Activated T-cell treated with anti-CD3 and anti-CD28 coated beads, Interleukin-2, amount 50 U/mL, for 72 hours (primary cell): ENCODE measurements around the gene PHF21B. TPM values are rescaled to one million over a fixed set of nuclear protein-coding genes. Genes with fewer than 3 reads are reported as not detected.
A peak's percentile ranks its signal among the peaks of the same experiment; 100 is the strongest.

Experiments
- ATAC-seq, 2 donors: fragments of 150-1000 bp; cut with Tn5 transposase; replicated peaks in 1 of 2; 2 replicates each; pipeline ENCODE4 v1.10.0; 2021; ENCODE audit warnings: moderate library complexity in 2 of 2, mild to moderate bottlenecking in 1 of 2
- DNase-seq, 2 donors: peaks; one replicate each; pipeline ENCODE4 v3.0.0; 2021 to 2022; ENCODE audit warnings: mixed read lengths in 1 of 2
- H3K27ac Mint-ChIP-seq: one replicate; pipeline ENCODE4 v1.8.0; 2022; ENCODE audit warnings: mild to moderate bottlenecking, moderate library complexity, mixed read lengths
- H3K27me3 Mint-ChIP-seq: one replicate; pipeline ENCODE4 v1.8.0; 2022; ENCODE audit warnings: low read depth, mixed read lengths
- H3K36me3 Mint-ChIP-seq, 2 donors: one replicate each; pipeline ENCODE4 v1.8.0; 2022; ENCODE audit warnings: mixed read lengths in 2 of 2, mild to moderate bottlenecking in 1 of 2; ENCODE audit not compliant: insufficient read depth in 2 of 2
- H3K4me1 Mint-ChIP-seq: one replicate; pipeline ENCODE4 v1.8.0; 2022; ENCODE audit warnings: low read depth, mixed read lengths
- H3K4me3 Mint-ChIP-seq, 2 donors: one replicate each; pipeline ENCODE4 v1.8.0; 2022; ENCODE audit warnings: mild to moderate bottlenecking in 2 of 2, mixed read lengths in 2 of 2, moderate library complexity in 2 of 2
- H3K9me3 Mint-ChIP-seq, 2 donors: one replicate each; pipeline ENCODE4 v1.8.0; 2022; ENCODE audit warnings: mixed read lengths in 2 of 2
- total RNA-seq, 2 donors: library from RNA; stranded (reverse); gene quantifications; one replicate each; pipeline ENCODE4 v1.2.3, GENCODE V29; 2022

Gene PHF21B
- total RNA-seq, 2 donors from 2014 or later = 0.72 to 0.83 TPM

DNA sequence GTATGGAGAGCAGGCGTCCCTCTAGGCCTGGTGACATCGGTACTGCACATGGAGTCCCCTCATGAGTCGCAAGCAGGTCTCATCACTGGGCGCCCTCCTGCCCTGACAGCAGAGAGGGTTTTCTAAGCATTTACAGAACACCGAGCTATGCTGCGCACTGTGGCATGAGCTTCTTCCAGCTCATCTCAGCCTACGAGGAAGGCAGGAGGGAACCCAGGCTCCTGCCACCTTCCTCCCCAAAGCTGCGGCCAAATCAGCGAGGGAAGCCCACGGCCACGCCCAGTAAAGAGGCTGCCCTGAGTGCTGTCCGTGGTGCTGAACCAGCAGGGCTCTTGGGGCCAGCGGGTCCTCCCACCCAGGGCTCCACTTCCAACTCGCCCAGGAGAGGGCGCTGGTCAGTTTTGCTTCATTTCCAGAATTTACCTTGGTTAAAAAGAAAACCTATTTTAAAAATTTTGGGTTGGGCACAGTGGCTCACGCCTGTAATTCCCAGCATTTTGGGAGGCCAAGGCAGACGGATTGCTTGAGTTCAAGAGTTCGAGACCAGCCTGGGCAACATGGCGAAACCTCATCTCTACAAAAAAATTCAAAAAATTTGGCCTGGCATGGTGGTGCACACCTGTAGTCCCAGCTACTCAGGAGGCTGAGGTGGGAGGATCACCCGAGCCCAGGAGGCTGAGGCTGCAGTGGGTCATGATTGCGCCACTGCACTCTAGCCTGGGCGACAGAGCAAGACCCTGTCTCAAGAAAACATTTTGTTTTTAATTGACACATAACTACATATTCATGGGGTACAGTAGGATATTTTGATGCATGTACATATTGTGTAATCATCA is 34.2 kb downstream of the PHF21B start:
- ATAC-seq = peak; percentile 89 to 92
- Mint-ChIP-seq H3K9me3 (no peaks in the 10 kb centered on the region), H3K4me3 (no peak overlapping the region), H3K36me3 (no peaks in the 10 kb centered on the region), H3K27ac (no peak overlapping the region), H3K4me1 (no peaks in the 10 kb centered on the region), H3K27me3 (peaks cover 21% of the 10 kb centered on the region)
- DNase-seq = peak; percentile 89

DNA sequence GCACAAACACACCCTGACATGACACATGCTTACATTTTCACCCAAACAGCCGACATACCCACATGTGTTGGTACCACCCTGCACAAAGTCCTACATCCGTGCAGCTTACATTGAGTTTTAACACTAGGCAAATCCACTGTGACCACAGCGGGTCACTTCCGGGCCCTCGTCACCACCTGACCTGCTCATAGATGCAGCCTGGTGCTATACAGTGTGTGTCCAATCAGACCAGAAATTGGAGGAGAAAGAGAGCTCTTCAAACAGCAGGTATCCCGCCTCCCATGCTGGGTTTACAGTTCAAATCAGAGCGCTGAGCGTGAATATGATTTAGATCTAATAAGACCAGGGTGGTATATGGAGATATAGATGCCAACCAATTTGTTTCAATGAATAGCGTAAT is 35.4 kb downstream of the PHF21B start:
- no peak for ATAC-seq

DNA sequence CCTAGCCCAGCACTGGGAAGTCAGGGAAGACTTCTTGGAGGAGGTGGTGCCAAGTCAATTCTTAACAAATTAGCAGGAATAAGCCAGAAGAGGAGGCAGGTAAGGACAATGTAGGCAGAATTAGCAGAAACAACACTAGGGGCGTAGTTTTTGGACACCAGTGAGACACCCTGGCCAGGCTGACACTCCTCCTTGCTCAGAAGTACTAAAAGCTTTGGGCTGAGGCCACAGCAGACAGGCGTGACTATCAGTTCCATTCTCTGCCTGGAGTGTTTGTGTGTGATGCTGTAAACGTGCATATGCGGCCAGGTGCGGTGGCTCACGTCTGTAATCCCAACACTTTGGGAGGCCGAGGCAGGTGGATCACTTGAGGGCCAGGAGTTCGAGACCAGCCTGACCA is 36.0 kb downstream of the PHF21B start:
- H3K27ac Mint-ChIP-seq = no peak overlapping the region
- no peaks in the 10 kb centered on the region for H3K36me3 Mint-ChIP-seq
- H3K4me1 Mint-ChIP-seq = no peaks in the 10 kb centered on the region
- H3K4me3 Mint-ChIP-seq = no peak overlapping the region
- H3K9me3 Mint-ChIP-seq = no peaks in the 10 kb centered on the region
- H3K27me3 Mint-ChIP-seq = peaks cover 14% of the 10 kb centered on the region
- no peak for DNase-seq
- ATAC-seq = no peak

More for the DNA sequence above, 35.4 kb downstream of the PHF21B start:
- H3K36me3 Mint-ChIP-seq = no peaks in the 10 kb centered on the region
- no peak for DNase-seq
- H3K27ac Mint-ChIP-seq = no peak overlapping the region
- H3K27me3 Mint-ChIP-seq = peaks cover 14% of the 10 kb centered on the region
- no peak overlapping the region for H3K4me3 Mint-ChIP-seq
- no peaks in the 10 kb centered on the region for H3K9me3 Mint-ChIP-seq
- H3K4me1 Mint-ChIP-seq = no peaks in the 10 kb centered on the region

DNA sequence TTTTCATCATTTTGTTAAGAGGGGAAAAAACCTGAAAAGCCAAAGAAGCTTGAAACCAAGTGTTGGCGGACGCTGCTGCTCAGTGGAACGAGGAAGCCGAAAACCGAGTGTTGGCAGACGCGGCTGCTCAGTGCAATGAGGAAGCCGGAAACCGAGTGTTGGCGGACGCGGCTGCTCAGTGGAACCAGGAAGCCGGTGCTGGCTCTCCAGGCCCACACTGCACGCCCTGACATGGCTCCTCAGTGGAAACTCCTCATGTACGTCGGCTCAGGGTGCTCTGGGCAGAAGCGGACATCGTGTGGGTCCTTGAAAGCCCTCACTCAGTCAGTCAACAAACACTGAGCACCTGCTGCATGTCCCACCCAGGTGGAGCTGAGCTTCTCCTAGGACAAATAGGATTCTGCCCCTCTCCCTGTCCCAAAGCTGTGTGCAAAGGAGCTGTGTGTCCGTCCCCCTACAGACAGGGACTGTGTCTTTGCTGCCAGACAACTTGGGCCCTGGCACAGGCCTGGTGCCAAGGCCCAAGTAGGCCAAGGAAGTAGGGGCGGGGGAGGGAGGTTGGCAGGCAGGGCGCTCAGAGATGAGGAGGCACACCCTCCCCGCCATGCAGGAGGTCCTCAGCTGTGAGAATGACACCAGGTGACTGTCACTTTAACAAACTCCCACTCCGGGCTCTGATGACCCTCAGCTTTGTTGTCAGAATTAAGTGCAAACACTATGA is 37.3 kb downstream of the PHF21B start:
- DNase-seq = peak; percentile 7 to 41
- Mint-ChIP-seq H3K4me1 (no peaks in the 10 kb centered on the region), H3K36me3 (no peaks in the 10 kb centered on the region), H3K27me3 (peaks cover 14% of the 10 kb centered on the region), H3K27ac (no peak overlapping the region), H3K4me3 (peak overlapping the region; percentile 12 to 35), H3K9me3 (no peaks in the 10 kb centered on the region)
- peak; percentile 46 to 68 for ATAC-seq

DNA sequence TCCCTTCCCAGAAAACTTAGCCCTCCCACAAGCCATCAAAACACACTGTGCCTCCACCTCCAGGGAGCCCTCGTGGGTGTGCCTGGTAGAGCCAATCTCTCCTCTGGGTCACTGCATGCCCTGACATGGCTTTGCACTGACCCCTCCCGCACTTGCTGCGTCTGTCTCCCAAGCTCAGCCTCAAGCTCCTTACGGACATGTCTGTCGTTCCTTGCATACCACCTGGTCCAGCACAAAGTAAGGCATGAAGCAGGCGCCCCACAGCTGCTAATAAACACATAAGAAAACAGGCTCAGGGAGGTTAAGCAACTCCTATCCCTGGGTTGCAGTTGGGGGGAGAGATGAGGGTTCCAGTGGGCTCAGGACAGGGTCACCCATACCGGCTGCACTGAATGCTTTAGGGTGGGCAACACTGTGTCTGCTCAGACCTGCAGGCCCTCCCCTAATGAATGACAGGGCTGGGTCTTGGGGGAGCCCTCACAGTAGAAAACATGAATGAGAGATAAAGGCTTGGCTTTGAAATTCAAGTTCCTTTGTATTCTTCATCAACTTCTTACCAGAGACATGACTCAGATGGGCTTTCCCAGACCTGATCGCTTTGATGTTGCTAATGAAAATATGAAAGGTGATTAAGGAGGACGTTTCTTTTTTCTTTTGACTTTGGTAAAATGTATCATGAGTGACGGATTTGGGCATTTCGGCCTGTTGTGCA is 38.0 kb downstream of the PHF21B start:
- peak overlapping the region; percentile 12 to 35 for H3K4me3 Mint-ChIP-seq

DNA sequence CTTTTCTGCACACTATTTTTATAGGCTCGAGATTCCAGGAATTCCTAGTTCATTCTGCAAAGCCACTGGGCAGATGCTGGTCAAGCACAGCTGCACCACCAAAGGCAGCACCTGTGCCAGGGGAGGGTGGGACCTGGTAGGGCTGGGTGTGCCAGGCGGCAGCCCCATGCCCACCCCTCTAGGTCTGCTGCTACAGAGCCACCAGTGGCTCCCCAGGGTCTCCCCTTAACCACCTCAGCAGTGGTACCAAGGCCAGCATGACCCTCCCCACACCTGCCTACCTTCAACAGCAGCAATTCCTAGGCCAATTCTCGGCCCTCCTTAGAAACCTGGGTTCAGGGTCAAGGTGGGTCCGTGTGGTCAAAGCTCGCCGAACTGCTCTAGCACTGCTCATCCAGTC is 39.5 kb downstream of the PHF21B start:
- DNase-seq (no peak), ATAC-seq (no peak)
- no peak overlapping the region for H3K4me3 Mint-ChIP-seq
- H3K9me3 Mint-ChIP-seq = no peaks in the 10 kb centered on the region
- no peaks in the 10 kb centered on the region for H3K36me3 Mint-ChIP-seq
- H3K27ac Mint-ChIP-seq = no peak overlapping the region
- H3K27me3 Mint-ChIP-seq = peaks cover 10% of the 10 kb centered on the region
- H3K4me1 Mint-ChIP-seq = no peaks in the 10 kb centered on the region

More for the DNA sequence above, 38.0 kb downstream of the PHF21B start:
- Mint-ChIP-seq H3K27ac (no peak overlapping the region), H3K9me3 (no peaks in the 10 kb centered on the region), H3K36me3 (no peaks in the 10 kb centered on the region), H3K27me3 (peaks cover 14% of the 10 kb centered on the region), H3K4me1 (no peaks in the 10 kb centered on the region)
- ATAC-seq (peak; percentile 30 to 52), DNase-seq (no peak)

DNA sequence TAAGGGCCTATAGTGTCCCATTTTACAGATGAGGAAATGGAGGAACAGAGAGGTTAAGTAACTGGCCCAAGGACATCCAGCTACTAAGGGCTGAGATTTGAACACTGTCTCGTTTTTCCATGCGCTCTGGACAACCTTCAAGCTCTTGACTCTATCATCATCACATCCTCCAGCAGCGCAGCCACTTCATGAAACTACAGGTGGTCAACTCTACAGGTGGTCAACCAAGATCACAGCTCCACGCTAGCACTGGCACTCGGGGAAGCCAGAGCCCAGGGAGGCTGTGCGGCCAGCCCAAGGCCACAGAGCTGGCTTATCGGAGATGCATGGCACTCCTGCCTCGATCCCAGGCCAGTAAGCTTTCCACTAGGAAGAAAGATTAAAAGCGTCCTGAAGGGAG is 40.0 kb downstream of the PHF21B start:
- Mint-ChIP-seq H3K27ac (no peak overlapping the region), H3K27me3 (peaks cover 10% of the 10 kb centered on the region), H3K4me3 (no peak overlapping the region), H3K4me1 (no peaks in the 10 kb centered on the region), H3K9me3 (no peaks in the 10 kb centered on the region), H3K36me3 (no peaks in the 10 kb centered on the region)
- no peak for DNase-seq
- ATAC-seq = no peak

DNA sequence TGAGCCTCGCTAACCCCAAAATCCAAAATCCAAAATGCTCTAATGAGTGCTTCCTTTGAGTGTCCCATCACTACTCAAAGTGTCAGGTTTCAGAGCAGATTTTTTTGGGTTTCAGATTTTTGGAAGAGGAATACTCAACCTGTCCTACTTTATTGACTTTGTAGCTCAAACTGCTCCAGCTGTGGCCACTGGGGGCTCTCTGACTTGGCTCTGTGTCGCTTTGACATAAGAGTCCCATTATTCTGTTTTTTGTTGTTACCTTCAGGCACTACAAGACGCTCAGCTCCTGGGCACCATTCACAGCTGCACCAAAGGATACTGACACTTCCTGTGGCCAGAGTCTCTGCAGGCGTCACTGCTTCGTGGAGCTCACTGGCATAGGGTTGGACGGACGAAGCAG is 41.1 kb downstream of the PHF21B start:
- Mint-ChIP-seq H3K27ac (no peak overlapping the region), H3K4me1 (no peaks in the 10 kb centered on the region), H3K36me3 (no peaks in the 10 kb centered on the region), H3K27me3 (peaks cover 10% of the 10 kb centered on the region), H3K9me3 (no peaks in the 10 kb centered on the region), H3K4me3 (no peak overlapping the region)
- ATAC-seq (no peak), DNase-seq (no peak)

DNA sequence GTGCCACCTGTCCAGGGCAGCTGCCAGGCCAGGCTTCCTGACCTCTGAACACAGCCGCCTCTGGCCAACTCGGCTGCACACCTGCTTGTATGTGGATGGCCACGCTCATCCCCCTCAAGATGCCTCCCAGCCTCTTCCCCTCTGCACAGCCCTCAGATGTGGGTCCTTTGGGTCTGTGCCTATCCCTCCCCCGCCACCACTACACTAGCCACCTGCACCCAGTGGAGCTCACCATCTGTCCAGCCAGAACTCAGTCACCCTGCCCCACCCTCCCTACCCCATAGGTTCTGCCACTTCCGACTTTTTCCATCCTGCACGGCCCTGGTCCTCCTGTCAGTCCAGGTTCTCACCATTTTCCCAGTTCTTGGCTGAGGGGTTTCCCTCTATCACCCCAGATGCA is 44.6 kb downstream of the PHF21B start:
- DNase-seq (no peak), ATAC-seq (no peak)
- Mint-ChIP-seq H3K9me3 (no peaks in the 10 kb centered on the region), H3K36me3 (no peaks in the 10 kb centered on the region), H3K4me1 (no peaks in the 10 kb centered on the region), H3K27me3 (no peaks in the 10 kb centered on the region), H3K27ac (no peak overlapping the region), H3K4me3 (no peak overlapping the region)

DNA sequence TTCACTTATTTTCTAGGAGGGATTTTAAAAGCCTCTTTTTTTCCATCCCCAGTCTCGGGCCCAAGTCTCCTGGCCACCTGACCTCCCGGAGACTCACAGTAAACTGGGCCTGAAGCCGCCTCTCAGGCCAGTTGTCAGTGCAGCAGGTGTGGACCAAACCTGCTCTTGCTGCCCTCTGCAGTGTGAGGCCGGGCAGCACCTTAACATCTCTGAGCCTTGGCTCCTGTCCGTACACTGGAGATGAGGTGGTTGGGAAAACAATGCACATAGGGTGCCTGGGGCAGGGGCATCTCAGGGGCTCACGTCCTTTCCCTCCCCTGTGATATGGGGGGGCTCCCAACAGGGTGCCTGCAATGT is 45.1 kb downstream of the PHF21B start:
- H3K4me3 Mint-ChIP-seq = no peak overlapping the region
- ATAC-seq = no peak
- H3K9me3 Mint-ChIP-seq = no peaks in the 10 kb centered on the region
- H3K27me3 Mint-ChIP-seq = no peaks in the 10 kb centered on the region
- H3K4me1 Mint-ChIP-seq = no peaks in the 10 kb centered on the region
- no peaks in the 10 kb centered on the region for H3K36me3 Mint-ChIP-seq
- DNase-seq = no peak
- no peak overlapping the region for H3K27ac Mint-ChIP-seq

DNA sequence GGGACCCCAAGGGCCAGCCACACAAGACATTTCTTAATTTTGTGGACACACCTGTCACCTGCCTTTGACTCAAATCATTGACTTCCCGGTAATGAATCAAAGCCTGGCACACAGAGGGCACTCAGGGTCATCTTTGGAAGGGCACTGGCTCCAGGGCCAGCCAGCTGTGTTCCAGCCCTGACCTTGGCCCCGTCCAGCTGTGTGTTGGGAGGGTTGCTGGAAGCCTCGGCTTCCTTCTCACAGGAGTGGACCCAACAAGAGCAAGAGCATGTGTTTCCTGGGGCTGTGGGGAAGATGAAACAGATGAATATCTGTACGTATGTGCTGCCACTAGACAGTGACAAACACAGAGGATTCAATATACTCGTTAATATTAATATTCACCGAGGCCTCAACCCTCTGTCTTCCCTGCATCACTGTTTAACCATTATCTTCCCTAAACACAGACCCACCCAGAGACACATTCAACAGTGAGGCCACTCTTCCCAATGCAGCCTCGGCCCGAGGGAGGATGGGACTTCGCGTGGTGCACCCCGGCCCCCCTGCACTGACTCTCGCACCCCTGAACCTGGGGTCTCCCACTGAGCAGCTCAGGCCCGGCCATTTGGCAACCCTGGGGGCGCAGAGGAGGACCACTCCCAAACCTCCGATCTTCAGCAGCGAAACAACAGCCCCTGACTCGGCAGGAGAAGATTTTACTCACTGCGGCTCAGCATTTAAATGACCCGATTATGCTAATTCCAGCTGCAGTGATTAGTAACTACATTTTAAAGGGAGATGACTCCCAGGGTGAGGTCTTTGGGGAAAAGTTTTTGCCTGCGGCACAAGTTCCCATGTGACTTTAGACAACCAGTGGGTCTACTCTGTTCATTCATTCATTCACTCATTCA is 45.7 kb downstream of the PHF21B start:
- Mint-ChIP-seq H3K27ac (no peak overlapping the region), H3K4me1 (no peaks in the 10 kb centered on the region), H3K4me3 (no peak overlapping the region), H3K36me3 (no peaks in the 10 kb centered on the region), H3K9me3 (no peaks in the 10 kb centered on the region), H3K27me3 (no peaks in the 10 kb centered on the region)
- no peak for DNase-seq
- ATAC-seq = no peak

DNA sequence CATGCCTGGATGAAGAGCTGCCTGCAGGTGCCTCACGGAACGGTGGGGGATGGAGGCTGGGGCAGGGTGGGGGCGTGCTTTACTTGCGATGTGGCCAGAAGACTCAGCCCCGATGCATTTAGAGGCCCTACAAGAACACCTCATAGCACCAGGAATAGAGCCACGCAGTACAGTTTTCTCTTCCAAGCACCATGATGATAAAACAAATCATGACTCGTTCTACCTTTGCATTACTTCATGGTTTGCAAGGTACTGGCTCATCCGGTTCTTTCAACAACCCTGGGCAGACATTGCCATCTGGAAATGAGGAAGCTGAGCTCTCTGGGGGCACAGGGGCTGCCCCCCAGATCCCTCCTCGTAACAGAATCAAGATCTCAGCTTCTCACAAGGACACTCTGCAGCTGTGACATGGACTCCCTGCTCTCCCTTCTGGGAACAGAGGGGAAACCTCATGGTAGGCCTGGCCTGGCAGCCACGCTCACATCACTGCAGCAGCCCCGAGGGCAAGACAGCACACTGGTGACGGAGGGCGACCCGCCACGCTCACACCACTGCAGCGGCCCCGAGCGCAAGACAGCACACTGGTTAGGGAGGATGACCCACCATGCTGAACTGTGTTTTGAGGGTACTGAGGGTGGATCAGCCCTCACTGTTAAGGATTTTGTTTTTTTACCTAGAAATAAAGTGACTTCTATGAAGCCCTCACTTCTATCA is 46.9 kb downstream of the PHF21B start:
- DNase-seq (no peak), ATAC-seq (no peak)
- no peaks in the 10 kb centered on the region for H3K9me3 Mint-ChIP-seq
- H3K4me3 Mint-ChIP-seq = no peak overlapping the region
- no peaks in the 10 kb centered on the region for H3K4me1 Mint-ChIP-seq
- H3K27me3 Mint-ChIP-seq = no peaks in the 10 kb centered on the region
- no peaks in the 10 kb centered on the region for H3K36me3 Mint-ChIP-seq
- H3K27ac Mint-ChIP-seq = no peak overlapping the region
